Activated naive CD4-positive, alpha-beta T cell (primary cell): ENCODE data around the gene IFI27L1.
"Not testable (repeated sequence)": the region's sequence is repeated elsewhere in the genome, so short reads cannot be mapped to it uniquely, and the experiment has no call there.

Source experiments
- DNase-seq, 4 experiments: peaks; one replicate each; lab custom pipeline; 2025; lab: John Stamatoyannopoulos, UW

The IFI27L1 gene

GRCh38 chr14:94048691-94049624 is 32.2 kb upstream of the IFI27L1 start:
- DNase-seq, result no peak

DNA sequence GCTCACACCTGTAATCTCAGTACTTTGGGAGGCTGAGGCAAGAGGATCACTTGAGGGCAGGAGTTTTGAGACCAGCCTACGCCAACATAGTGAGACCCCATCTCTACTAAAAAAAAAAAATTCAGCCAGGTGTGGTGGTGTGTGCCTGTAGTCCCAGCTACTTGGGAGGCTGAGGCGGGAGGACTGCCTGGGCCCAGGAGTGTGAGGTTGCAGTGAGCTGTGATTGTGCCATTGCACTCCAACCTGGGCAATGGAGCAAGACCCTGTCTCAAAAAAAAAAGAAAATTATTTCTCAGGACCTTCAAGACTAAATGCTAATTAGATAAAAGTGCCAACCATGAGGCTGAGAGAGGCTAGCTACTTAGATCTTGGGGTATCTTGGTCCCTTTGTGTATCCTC is 31.5 kb upstream of the IFI27L1 start:
- no peak for DNase-seq

DNA sequence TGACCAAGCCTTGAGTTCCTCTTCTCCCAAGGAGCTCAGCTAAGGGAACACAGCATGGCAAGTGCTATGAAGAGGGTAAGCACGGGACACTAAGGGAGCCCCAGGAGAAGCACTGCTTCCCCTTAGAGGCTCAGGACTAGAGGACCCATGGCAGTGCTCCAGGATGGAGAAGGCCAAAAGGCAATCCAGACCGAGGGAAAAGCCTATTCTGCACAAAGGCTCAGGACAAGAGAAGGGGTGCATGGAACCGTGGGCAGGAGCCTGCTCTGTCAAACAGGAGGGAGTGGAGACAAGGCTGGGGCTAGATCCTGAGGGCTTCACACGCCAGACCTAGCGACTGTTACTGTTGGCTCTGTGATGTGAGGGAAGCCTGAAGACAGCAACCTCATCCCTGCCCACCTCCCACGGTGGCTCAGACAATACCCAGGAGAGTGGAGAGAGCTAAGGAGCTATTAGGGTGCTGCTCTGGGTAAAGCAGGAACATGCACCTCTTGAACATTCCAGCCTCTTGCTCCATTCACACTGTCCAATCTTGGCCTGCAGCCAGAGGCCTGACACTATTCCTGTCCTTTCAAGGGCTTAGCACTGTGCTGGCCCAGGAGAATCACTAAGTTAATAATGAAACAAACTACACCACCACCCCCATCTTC is 30.8 kb upstream of the IFI27L1 start:
- DNase-seq, result no peak

GRCh38 chr14:94051115-94051514 is 30.0 kb upstream of the IFI27L1 start:
- no peak for DNase-seq

DNA sequence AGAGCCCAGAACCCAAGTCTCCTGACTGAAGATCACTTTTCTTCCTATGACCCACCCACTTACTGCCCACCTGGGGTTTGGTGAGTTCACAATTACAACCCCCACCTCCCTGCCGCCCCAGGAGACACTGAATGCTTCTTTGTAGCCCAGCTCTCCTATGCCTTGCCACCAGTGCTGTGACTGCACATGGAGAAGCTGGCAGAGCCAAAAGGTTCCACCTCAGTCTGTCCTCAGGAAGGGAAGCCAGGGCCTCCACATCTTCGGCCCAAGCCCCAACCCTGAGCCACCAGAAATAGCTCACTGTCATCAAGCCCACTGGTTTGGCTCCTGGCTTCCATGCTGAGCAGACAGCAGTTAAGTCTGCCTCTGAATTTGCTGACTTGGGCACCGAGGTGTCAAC is 29.3 kb upstream of the IFI27L1 start:
- DNase-seq, result no peak

DNA sequence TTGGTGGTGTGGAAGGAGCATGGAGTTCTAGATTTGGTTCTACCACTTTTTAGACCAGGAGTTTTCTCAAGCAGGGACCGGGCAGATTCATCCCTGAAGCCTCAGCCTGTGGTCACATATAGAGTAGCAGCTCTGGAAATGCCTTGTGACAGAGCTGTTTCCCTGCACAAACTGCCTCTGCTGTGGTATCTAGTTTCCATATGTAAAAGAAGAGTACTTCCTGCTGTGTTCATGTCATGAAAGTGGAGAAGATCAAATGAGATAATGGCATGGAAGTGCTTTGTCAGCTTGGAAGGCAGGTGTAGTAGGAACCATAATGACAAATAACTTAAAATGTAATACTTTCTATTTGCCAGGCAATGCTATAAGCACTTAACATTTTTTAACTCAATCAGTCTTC is 28.9 kb upstream of the IFI27L1 start:
- no peak for DNase-seq

- no peak for DNase-seq
Observed at GRCh38 chr14:94052662-94053061, 28.4 kb upstream of the IFI27L1 start.

DNA sequence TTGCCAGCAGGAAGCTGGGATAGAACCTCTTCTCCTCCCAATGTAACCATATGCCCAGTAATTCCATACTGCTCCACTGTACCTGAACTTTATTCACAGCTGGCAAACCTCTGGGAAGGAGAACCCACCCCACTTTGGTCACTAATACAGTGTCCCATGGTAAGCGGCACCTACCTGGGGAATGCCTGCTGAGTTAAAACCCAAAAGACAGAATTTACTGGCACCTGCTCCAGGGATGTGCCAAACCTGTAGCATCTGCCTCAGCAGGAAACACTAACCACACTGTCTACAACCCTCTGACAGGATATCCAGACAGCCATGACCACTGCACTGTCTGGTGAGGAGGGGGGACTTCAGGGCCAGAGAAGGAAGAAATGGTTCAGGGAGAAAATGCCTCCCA is 26.7 kb upstream of the IFI27L1 start:
- DNase-seq, result no peak

GRCh38 chr14:94054936-94055335 is 26.2 kb upstream of the IFI27L1 start:
- DNase-seq, result no peak

- no peak for DNase-seq
Observed at GRCh38 chr14:94056579-94057308, 24.4 kb upstream of the IFI27L1 start.

- no peak for DNase-seq
Observed at GRCh38 chr14:94058128-94058673, 22.9 kb upstream of the IFI27L1 start.

GRCh38 chr14:94058674-94059138 is 22.4 kb upstream of the IFI27L1 start:
- no peak for DNase-seq

DNA sequence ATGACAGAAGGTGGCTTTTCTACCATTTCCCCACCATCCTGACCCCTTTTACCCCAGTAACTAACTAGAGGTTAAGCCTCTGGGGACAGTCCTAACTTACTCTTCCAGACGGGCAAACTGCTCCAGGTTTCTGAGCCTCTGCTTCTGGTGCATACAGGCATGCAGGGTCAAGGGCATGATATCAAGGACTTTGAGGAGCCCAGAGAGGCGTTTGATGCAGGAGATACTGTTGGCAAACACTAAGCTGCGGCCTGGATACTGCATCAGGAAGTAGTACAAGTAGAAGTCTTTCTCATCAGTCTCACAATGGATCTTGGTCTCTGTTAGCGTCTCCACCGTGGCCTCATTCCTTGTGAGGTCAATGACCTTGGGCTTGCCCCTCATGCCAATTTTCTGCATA is 21.1 kb upstream of the IFI27L1 start:
- DNase-seq, result no peak

- DNase-seq, result no peak
Observed at GRCh38 chr14:94062344-94062940, 18.7 kb upstream of the IFI27L1 start.

GRCh38 chr14:94066089-94066676 is 14.9 kb upstream of the IFI27L1 start:
- DNase-seq, result no peak

DNA sequence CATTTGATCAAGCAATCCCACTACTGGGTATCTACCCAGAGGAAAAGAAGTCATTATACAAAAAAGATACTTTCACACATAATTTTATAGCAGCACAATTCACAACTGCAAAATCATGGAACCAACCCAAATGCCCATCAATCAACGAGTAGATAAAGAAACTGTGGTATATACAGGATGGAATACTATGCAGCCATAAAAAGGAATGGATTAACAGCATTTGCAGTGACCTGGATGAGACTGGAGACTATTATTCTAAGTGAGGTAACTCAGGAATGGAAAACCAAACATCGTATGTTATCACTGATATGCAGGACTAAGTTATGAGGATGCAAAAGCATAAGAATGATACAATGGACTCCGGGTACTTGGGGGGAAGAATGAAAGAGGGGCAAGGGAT is 9.0 kb upstream of the IFI27L1 start:
- DNase-seq, result not testable (repeated sequence)

- no peak for DNase-seq
Observed at GRCh38 chr14:94074534-94074933, 6.6 kb upstream of the IFI27L1 start.

GRCh38 chr14:94075008-94075407 is 6.1 kb upstream of the IFI27L1 start:
- DNase-seq, result no peak

DNA sequence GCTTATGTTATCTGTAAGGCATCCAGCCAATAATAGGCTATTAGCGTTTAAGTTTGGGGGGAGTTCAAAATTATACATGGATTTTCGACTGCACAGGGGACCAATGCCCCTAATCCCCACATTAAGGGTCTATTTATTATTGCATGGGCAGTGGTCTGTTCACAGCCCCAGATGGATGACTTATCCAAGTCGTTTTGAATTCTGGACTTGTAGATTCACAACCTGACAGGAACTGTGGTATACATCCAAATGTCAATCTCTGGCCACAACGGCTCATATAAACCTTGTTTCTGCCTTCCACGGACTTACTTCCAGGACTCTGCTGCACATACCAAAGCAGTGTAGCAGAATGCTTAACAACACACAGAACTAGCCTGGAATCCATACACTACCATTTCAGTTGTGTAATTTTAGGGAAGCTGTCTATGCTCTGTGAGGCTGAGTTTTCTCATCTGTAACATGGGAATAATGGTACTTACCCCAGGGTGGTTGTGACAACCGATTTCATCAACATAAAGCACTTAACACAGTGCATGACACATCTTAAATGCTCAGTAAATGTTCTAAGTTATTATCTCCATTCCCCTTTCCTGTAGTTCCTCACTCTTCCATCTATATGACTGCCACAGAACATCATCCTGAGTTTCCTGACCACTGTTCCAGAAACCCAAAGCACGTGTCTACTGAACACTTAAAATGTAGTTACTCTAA is 3.8 kb upstream of the IFI27L1 start:
- DNase-seq, result no peak

- DNase-seq, result no peak
Observed at GRCh38 chr14:94077823-94078222, 3.3 kb upstream of the IFI27L1 start.
